ENCODE data around the gene ZNF35. TPM values are rescaled to one million over a fixed set of nuclear protein-coding genes. Genes with fewer than 3 reads are reported as not detected.

ZNF35 gene
- total and polyA plus RNA-seq, 2 of the 8 experiments (the other 6 are each of a cell fraction or from before 2014, with no cell fraction given), result 2.9 to 20.0 TPM

- Histone ChIP-seq H2BK20ac (ENCODE audit: low read length) (no peak overlapping the region), H3K4me1 (replicated peaks in 1 of 4; ENCODE audit: control insufficient read depth in 3 of 4, insufficient read depth in 4 of 4, low read length in 3 of 4) (no peaks in the 10 kb centered on the region), H2AFZ (ENCODE audit: low read length) (no peak overlapping the region), H2BK12ac (ENCODE audit: low read depth, low read length) (no peak overlapping the region), H4K20me1 (replicated peaks in 1 of 2; ENCODE audit: control insufficient read depth in 1 of 2, insufficient read depth in 2 of 2, low read length in 2 of 2) (no peaks in the 10 kb centered on the region), H3K23me2 (ENCODE audit: low read depth, low read length) (no peaks in the 10 kb centered on the region), H3K27me3 (replicated peaks in 1 of 4; ENCODE audit: control insufficient read depth in 3 of 4, extremely low read depth in 1 of 4, insufficient read depth in 3 of 4, low read length in 3 of 4) (no peaks in the 10 kb centered on the region), H3K79me2 (ENCODE audit: control insufficient read depth in 1 of 2, insufficient read depth in 2 of 2, low read length in 2 of 2) (no peaks in the 10 kb centered on the region), H3K79me1 (ENCODE audit: low read depth, low read length) (no peaks in the 10 kb centered on the region), H4K5ac (ENCODE audit: insufficient read length, low read depth, low read length) (no peak overlapping the region), H3K9ac (replicated peaks in 1 of 4; ENCODE audit: extremely low read depth in 1 of 4, low read depth in 3 of 4, low read length in 3 of 4) (no peak overlapping the region), H3K36me3 (ENCODE audit: control insufficient read depth in 2 of 4, insufficient read depth in 4 of 4, low read length in 3 of 4) (no peaks in the 10 kb centered on the region), H3K18ac (ENCODE audit: extremely low read depth, low read length) (no peak overlapping the region), H4K91ac (replicated peaks; ENCODE audit: insufficient read length, low read length) (no peak overlapping the region), H2AK5ac (ENCODE audit: low read depth, low read length) (no peak overlapping the region), H3K27ac (ENCODE audit: low read depth, low read length) (no peak overlapping the region), H3K14ac (ENCODE audit: insufficient read length) (no peak overlapping the region), H3K9me3 (ENCODE audit: insufficient read depth in 2 of 2, low read depth in 1 of 2, low read length in 1 of 2) (peaks cover 6 to 7% of the 10 kb centered on the region in 2 experiments; a peak in 3 of 4 replicates), H3K23ac (ENCODE audit: insufficient read length) (no peak overlapping the region), H2BK120ac (replicated peaks; ENCODE audit: low read depth, low read length) (no peak overlapping the region), H2BK15ac (ENCODE audit: low read length) (no peak overlapping the region), H3K56ac (replicated peaks; ENCODE audit: insufficient read length, low read depth, low read length) (no peak overlapping the region), H3K4ac (replicated peaks; ENCODE audit: insufficient read length, low read depth, low read length) (no peak overlapping the region), H3K4me2 (ENCODE audit: insufficient read depth in 1 of 2, low read depth in 2 of 2, low read length in 2 of 2) (no peak overlapping the region), H2BK5ac (ENCODE audit: low read depth, low read length) (no peak overlapping the region), H3K4me3 (ENCODE audit: extremely low read depth in 1 of 4, insufficient read depth in 2 of 4, low read depth in 3 of 4, low read length in 4 of 4) (no peak overlapping the region), H4K8ac (ENCODE audit: extremely low read depth, insufficient read depth, low read length) (no peak overlapping the region)
- ChIA-PET CTCF (ENCODE audit: partially characterized antibody) (no interaction called here), POLR2A (ENCODE audit: partially characterized antibody) (no interaction called here)
- no peak for FAIRE-seq
- DNase-seq (ENCODE audit: low read depth in 1 of 2, low spot score in 2 of 2), result no peak
- TF ChIP-seq RNF2 (IDR thresholded peaks at IDR 0.05; ENCODE audit: borderline replicate concordance, low read depth, low read length, missing control alignments, poor library complexity, severe bottlenecking) (no peak), KDM4A (IDR thresholded peaks at IDR 0.05; ENCODE audit: low read depth, low read length, severe bottlenecking) (no peak), HDAC6 (IDR thresholded peaks at IDR 0.05; ENCODE audit: low read depth, low read length) (no peak), BRCA1 (IDR thresholded peaks at IDR 0.05; ENCODE audit: low read depth, low read length) (no peak), GABPA (IDR thresholded peaks at IDR 0.05; ENCODE audit: borderline replicate concordance, insufficient read depth, low read length) (no peak), SP1 (IDR thresholded peaks at IDR 0.05; ENCODE audit: low read depth, low read length) (no peak), JUN (IDR thresholded peaks at IDR 0.05; ENCODE audit: low read depth, low read length) (no peak), RFX5 (IDR thresholded peaks at IDR 0.05; ENCODE audit: borderline replicate concordance, low read depth, low read length) (no peak), SIN3A (conservative IDR thresholded peaks at IDR 0.05 in 1 of 2, IDR thresholded peaks at IDR 0.05 in 1 of 2; ENCODE audit: low read depth in 1 of 2, low read length in 2 of 2) (no peak)
Measured at GRCh38 chr3:44612678-44613077, 35.9 kb upstream of the ZNF35 start.

All from H1 (cell line).